Stimulated activated CD4-positive, alpha-beta T cell treated with anti-CD3 and anti-CD28 coated beads, Interleukin-12 subunit alpha, Interleukin-12 subunit beta, amount 100 ng/mL, for 24 hours (primary cell): ENCODE results near the gene PPP1R27.
"Not testable (repeated sequence)": the region's sequence is repeated elsewhere in the genome, so short reads cannot be mapped to it uniquely, and the experiment has no call there.

ENCODE experiments used
- DNase-seq, 2 experiments: peaks; one replicate each; pipeline ENCODE4 v3.0.0-alpha.2; 2020; ENCODE audit warnings: low read depth in 2 of 2

Gene PPP1R27

GRCh38 chr17:81841866-81842265 lies 7.0 kb upstream of the PPP1R27 start:
- DNase-seq: no peak

GRCh38 chr17:81840826-81841778 lies 6.3 kb upstream of the PPP1R27 start:
- DNase-seq: no peak

- DNase-seq: not testable (repeated sequence)
Observed at GRCh38 chr17:81840059-81840458, 5.2 kb upstream of the PPP1R27 start.

GRCh38 chr17:81839301-81839700 lies 4.5 kb upstream of the PPP1R27 start:
- DNase-seq: no peak

GRCh38 chr17:81838753-81839255 lies 4.0 kb upstream of the PPP1R27 start:
- no peak for DNase-seq

GRCh38 chr17:81837641-81838040 lies 2.8 kb upstream of the PPP1R27 start:
- no peak for DNase-seq

- DNase-seq: no peak
Observed at GRCh38 chr17:81833921-81834830, 674 bp downstream of the PPP1R27 start.

- DNase-seq: peak; percentile 91 to 95
Observed at GRCh38 chr17:81833160-81833920, 1.5 kb downstream of the PPP1R27 start, which contains the start of gene MCRIP1. Gene MCRIP1, minus strand, starts transcription at chr17:81833291. Its CDS starts 8,785 bp downstream, at chr17:81824506.

GRCh38 chr17:81832608-81833159 lies 2.2 kb downstream of the PPP1R27 start:
- peak; percentile 18 to 38 for DNase-seq

GRCh38 chr17:81831957-81832607 lies 2.8 kb downstream of the PPP1R27 start:
- peak; percentile 10 to 26 for DNase-seq

GRCh38 chr17:81831563-81831956 lies 3.3 kb downstream of the PPP1R27 start:
- DNase-seq: no peak

GRCh38 chr17:81829858-81830257 lies 5.0 kb downstream of the PPP1R27 start:
- no peak for DNase-seq

GRCh38 chr17:81828656-81829055 lies 6.2 kb downstream of the PPP1R27 start:
- DNase-seq: no peak

- no peak for DNase-seq
Observed at GRCh38 chr17:81825841-81826466, 8.9 kb downstream of the PPP1R27 start.

GRCh38 chr17:81824595-81824994 lies 10.3 kb downstream of the PPP1R27 start:
- DNase-seq: no peak

GRCh38 chr17:81823820-81824550 lies 10.9 kb downstream of the PPP1R27 start:
- no peak for DNase-seq

- no peak for DNase-seq
Observed at GRCh38 chr17:81822996-81823819, 11.6 kb downstream of the PPP1R27 start.

- no peak for DNase-seq
Observed at GRCh38 chr17:81822312-81822637, 12.6 kb downstream of the PPP1R27 start.
